Measurements from ENCODE around the gene TMEM250. TPM values are rescaled to one million over a fixed set of nuclear protein-coding genes. Genes with fewer than 3 reads are reported as not detected.
A peak's percentile ranks its signal among the peaks of the same experiment; 100 is the strongest.

Gene TMEM250
- total RNA-seq, 3 donors from 2014 or later (not counting 1 experiment from before 2014, with no cell fraction given) = 19.5 to 34.3 (median 33.6) TPM

DNA sequence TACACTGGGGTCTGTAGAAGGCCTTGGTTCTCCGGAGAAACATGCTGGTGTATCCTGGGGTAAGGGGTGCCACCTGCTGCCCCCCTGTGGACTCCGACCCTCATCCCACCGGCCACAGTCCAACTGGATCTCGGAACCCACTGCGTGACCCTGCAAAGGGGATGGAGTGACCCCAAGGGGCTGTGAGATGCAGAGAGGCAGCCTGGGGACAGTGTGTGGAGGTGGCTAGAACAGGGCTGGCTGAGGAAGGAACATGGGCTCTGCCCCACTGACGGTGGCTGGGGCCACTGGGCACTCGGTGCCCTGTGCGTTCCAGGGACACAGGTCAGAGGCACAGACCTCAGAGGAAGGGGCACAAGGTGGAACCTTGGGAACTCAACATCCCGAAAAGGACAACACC, 25.9 kb downstream of the TMEM250 start:
- Mint-ChIP-seq H3K9me3 (no peaks in the 10 kb centered on the region), H3K27ac (peak overlapping the region; percentile 62 to 83)
- H3K27ac ChIP-seq (ENCODE audit: low read length) = no peak overlapping the region

DNA sequence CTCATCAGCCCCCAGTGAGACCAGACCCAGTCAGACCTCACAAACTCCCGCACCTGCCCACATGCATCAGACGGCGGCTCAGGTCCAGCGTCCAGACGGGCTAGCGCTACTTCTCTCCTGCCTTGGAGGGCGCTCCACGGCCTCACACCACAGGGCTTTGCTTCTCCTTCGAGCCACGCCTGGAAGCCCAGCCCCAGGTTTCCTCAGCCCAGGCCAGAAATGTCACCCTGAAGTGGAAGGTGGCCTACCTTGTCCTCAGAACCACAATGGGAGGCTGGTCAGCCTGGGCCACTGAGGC, 26.4 kb downstream of the TMEM250 start:
- Mint-ChIP-seq H3K4me3 (peak overlapping the region; percentile 77), H3K27me3 (ENCODE audit: low read depth in 2 of 2) (no peaks in the 10 kb centered on the region), H3K4me1 (peaks cover 0 to 34% of the 10 kb centered on the region in 2 donors), H3K36me3 (no peaks in the 10 kb centered on the region), H3K27ac (peak overlapping the region in 1 of 2 donors; percentile 69), H3K9me3 (no peaks in the 10 kb centered on the region)
- no peak overlapping the region for H3K4me3 ChIP-seq (ENCODE audit: low read length)
- no peaks in the 10 kb centered on the region for H3K36me3 ChIP-seq (ENCODE audit: control insufficient read depth, insufficient read depth, low read length)
- ATAC-seq (no peak), DNase-seq (no peak)
- intact Hi-C loops (cut with micrococcal nuclease) = no loop called here
- H3K27ac ChIP-seq (ENCODE audit: low read length) = no peak overlapping the region
- no peaks in the 10 kb centered on the region for H3K9me3 ChIP-seq (ENCODE audit: control insufficient read depth, insufficient read depth, low read length)
- WGBS (ENCODE audit: insufficient coverage) = 90% methylated on average over 10 of the region's 10 CpGs
- TF ChIP-seq, protein P1, sequence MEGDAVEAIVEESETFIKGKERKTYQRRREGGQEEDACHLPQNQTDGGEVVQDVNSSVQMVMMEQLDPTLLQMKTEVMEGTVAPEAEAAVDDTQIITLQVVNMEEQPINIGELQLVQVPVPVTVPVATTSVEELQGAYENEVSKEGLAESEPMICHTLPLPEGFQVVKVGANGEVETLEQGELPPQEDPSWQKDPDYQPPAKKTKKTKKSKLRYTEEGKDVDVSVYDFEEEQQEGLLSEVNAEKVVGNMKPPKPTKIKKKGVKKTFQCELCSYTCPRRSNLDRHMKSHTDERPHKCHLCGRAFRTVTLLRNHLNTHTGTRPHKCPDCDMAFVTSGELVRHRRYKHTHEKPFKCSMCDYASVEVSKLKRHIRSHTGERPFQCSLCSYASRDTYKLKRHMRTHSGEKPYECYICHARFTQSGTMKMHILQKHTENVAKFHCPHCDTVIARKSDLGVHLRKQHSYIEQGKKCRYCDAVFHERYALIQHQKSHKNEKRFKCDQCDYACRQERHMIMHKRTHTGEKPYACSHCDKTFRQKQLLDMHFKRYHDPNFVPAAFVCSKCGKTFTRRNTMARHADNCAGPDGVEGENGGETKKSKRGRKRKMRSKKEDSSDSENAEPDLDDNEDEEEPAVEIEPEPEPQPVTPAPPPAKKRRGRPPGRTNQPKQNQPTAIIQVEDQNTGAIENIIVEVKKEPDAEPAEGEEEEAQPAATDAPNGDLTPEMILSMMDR (IDR thresholded peaks at IDR 0.05) = no peak
- H3K27me3 ChIP-seq (ENCODE audit: control insufficient read depth, insufficient read depth, low read length) = no peaks in the 10 kb centered on the region
- H3K4me1 ChIP-seq (ENCODE audit: control insufficient read depth, insufficient read depth, low read length) = peaks cover 51% of the 10 kb centered on the region

More for the DNA sequence above, 25.9 kb downstream of the TMEM250 start:
- Mint-ChIP-seq H3K4me1 (peaks cover 0 to 38% of the 10 kb centered on the region in 2 donors), H3K36me3 (no peaks in the 10 kb centered on the region), H3K4me3 (peak overlapping the region; percentile 77), H3K27me3 (ENCODE audit: low read depth in 2 of 2) (no peaks in the 10 kb centered on the region)
- Histone ChIP-seq H3K27me3 (ENCODE audit: control insufficient read depth, insufficient read depth, low read length) (no peaks in the 10 kb centered on the region), H3K4me3 (ENCODE audit: low read length) (no peak overlapping the region), H3K4me1 (ENCODE audit: control insufficient read depth, insufficient read depth, low read length) (peaks cover 51% of the 10 kb centered on the region), H3K9me3 (ENCODE audit: control insufficient read depth, insufficient read depth, low read length) (no peaks in the 10 kb centered on the region), H3K36me3 (ENCODE audit: control insufficient read depth, insufficient read depth, low read length) (no peaks in the 10 kb centered on the region)
- 85% methylated on average over 9 of the region's 9 CpGs for WGBS (ENCODE audit: insufficient coverage)
- intact Hi-C loops (cut with micrococcal nuclease) = no loop called here
- ATAC-seq = no peak
- TF ChIP-seq, protein P1 (IDR thresholded peaks at IDR 0.05) = no peak
- DNase-seq = no peak

DNA sequence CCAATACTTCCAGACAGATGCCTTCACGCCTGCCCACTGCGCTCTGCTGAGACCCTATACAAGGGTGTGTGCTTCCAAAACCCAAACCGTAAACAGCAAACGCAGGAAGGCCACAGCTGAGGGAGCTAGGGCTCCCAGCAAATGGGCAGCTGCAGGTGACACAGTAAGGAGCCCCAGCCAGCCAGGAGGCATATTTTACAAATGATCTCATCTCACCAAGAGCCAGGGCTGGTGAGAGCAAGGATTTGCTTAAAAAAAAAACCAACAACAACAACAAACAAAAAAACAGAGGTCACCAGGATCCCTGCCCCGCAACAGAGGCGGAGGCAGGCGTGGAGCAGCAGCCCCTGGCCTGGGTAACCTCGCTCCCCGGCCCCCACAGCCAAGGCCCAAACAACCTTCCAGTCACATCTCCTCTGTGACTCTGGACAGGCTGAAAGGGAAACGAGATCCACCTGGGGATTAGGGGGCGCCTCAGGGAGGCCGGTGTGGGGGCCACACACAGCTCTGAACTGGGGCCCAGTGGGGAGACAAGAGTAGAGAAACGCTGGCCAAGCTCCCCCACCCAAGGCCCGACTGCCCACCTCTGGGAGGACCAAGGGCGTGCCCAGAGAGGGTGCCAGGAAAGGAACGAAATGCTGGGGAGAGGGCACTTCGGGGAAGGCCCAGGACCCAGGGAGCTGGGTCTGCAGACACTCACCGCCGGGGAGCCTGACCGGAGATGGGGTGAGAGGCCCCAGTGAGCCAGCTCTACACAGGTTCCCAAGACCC, 26.9 kb downstream of the TMEM250 start:
- TF ChIP-seq, protein P1 (IDR thresholded peaks at IDR 0.05) = no peak
- no peaks in the 10 kb centered on the region for H3K27me3 Mint-ChIP-seq (ENCODE audit: low read depth in 2 of 2)
- WGBS (ENCODE audit: insufficient coverage) = 92% methylated on average over 20 of the region's 20 CpGs
- H3K27ac Mint-ChIP-seq = peak overlapping the region in 1 of 2 donors; percentile 69
- no peaks in the 10 kb centered on the region for H3K36me3 Mint-ChIP-seq
- H3K9me3 ChIP-seq (ENCODE audit: control insufficient read depth, insufficient read depth, low read length) = no peaks in the 10 kb centered on the region
- H3K36me3 ChIP-seq (ENCODE audit: control insufficient read depth, insufficient read depth, low read length) = no peaks in the 10 kb centered on the region
- no peak for ATAC-seq
- no peak overlapping the region for H3K27ac ChIP-seq (ENCODE audit: low read length)
- peak overlapping the region; percentile 67 for H3K4me3 Mint-ChIP-seq
- peaks cover 0 to 38% of the 10 kb centered on the region in 2 donors for H3K4me1 Mint-ChIP-seq
- intact Hi-C loops (cut with micrococcal nuclease) = no loop called here
- H3K4me1 ChIP-seq (ENCODE audit: control insufficient read depth, insufficient read depth, low read length) = peaks cover 52% of the 10 kb centered on the region
- H3K27me3 ChIP-seq (ENCODE audit: control insufficient read depth, insufficient read depth, low read length) = no peaks in the 10 kb centered on the region
- no peak for DNase-seq
- no peaks in the 10 kb centered on the region for H3K9me3 Mint-ChIP-seq
- H3K4me3 ChIP-seq (ENCODE audit: low read length) = no peak overlapping the region

All from natural killer cell (primary cell).